ENCODE data around the gene SPRR2B.
"Not testable (repeated sequence)": the region's sequence is repeated elsewhere in the genome, so short reads cannot be mapped to it uniquely, and the experiment has no call there.

SPRR2B gene

DNA sequence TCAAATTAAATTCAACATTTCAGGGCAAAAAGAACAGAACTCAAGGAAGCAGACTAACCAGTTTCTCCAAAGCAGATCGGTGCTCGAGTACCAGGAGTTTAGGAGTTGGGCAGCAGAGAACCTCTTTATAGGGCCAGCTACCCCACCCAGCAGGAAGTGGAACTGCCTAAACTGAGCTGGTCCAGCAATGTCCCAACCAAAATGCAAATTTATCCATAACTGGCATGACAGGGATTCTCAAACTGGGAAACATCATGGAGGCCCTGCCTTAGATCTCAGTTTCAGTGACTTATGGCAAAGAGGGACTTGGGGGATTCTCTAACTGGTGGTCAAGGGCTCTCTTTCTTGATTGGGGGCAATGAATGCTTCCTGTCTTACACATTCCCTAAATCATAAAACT, at the start of gene SPRR2B:
SPRR2B (minus strand) TSS at position 101 of the 400 bp plus-strand sequence. CDS start 772 bp downstream, outside the sequence.
- no peak for DNase-seq

DNA sequence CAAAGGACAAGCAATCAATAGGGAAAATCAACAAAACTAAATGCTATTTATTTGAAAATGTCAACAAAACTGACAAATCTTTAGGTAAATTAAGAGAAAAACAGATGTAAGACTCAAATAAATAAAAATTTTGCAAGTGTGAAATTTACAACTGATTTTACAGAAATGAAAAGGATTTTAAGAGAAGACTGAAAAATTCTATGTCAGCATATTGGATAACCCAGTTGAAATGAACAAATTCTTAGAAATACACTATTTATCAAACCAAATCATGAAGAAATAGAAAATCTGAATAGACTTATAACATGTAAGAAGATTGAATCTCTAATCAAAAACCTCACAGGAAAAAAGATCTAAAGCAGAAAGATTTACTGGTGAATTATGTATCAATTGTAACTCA, 49.5 kb upstream of the SPRR2B start:
- DNase-seq: no peak

DNA sequence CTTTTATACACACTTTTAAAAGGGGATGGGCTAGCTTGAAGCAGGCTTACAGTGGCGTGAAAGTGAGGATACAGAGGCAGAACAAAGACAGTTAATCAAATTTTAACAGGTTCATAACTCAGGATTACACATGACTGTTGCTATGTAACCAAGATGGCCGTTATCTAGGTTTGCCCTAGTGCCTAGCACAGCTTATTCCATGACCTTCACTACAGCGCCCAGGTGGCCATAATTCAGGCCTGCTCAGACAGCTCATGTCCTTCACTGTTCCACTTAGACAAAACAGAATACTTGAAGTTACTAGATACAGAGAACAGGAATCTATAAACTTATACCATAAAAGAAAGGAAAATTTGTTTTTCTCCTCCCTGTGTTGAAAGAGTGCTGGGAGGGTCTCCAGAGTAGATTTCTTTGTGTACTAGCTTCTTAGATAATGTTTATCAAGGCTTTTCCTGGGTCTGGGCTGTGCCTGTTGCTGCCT, 48.1 kb upstream of the SPRR2B start:
- DNase-seq: no peak

DNA sequence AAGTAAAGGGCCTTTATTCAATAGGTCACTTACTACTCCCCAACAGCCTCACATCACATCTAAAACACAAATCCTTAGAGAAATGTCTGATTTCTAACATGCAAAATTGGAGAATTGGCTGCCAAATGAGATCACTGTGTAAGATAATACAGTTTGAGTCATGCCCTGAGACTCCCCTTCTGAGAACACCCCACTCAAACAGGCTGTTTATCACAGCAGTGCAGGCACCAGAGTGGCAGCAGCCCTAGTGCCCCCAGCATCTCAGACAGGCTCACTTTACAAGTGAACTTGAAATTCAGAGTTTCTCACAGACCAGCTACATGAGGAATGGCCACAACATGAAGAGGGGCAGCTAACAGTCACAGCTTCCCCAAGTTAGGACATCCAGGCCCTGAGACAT, 43.9 kb upstream of the SPRR2B start:
- DNase-seq: not testable (repeated sequence)

DNA sequence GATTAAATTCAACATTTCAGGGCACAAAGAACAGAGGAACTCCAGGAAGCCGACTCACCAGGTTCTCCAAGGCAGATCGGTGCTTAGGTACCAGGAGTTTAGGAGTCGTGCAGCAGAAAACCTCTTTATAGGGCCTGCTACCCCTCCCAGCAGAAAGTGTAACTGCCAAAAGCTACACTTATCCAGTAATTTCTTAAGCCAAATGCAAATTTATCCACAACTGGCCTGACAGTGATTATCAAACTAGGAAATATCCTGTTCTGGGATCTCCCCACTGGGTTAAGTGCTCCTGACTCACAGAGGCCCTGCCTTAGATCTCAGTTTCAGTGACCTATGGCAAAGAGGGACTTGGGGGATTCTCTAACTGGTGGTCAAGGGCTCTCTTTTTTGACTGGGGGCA, 42.0 kb upstream of the SPRR2B start, which contains the start of gene SPRR2F:
SPRR2F (minus strand) TSS at position 101 of the 400 bp plus-strand sequence. CDS start 783 bp downstream, outside the sequence.
- DNase-seq: no peak

DNA sequence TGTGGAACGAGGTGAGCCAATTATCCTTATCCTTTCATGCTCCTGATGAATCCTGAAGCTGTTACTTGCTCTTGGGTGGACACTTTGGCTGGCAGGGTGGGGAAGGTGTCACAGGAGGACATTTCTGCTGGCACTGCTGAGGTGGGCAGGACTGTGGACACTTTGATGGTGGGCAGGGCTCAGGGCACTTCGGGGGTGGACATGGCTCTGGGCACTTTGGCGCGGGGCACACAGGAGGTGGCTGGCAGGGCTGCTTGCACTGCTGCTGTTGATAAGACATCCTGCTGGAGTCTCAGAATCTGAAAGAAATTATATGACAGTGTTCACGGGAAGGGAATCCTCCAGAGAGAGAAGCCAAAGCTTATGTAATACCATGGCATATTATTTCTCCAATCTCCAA, 41.0 kb upstream of the SPRR2B start:
- not testable (repeated sequence) for DNase-seq

DNA sequence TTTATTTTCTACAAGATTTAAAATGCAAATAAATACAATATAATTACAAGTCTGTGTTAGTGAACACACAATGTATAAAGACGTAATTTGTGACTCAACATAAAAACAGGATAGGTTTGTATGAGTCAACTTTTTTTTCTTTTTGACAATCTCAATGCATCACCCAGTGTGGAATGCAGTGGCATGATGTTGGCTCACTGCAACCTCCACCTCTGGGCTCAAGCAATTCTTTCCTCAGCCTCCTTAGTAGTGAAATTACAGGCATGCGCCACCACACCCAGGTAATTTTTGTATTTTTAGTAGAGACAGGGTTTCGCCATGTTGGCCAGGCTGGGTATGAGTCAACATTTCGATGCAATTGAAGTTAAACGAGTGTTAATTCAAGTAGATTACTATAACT, 28.8 kb upstream of the SPRR2B start:
- DNase-seq: no peak

DNA sequence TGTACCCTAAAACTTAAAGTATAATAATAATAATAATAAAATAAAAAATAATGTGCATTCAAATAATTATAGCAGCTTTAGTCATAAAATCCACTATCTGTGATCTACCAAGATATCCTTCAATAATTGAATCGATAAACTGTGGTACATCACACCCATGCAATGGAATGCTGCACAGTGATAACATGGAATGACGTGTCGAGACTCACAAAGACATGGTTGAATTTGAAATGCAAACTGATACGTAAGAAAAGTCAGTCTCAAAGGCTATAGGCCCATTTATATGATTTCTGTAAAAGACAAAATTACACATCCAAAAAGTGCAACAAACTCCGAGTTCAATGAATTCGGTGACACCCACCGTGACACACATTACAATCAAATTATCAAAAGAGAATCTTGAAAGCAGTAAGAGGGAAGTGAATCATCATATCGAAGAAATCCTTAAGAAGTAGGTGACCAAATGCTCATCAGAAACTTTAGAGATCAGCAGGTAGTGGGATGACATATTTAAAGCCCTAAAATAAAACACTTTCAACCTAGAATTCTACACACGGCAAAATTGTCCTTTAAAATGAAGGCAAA, 28.1 kb upstream of the SPRR2B start:
- no peak for DNase-seq

DNA sequence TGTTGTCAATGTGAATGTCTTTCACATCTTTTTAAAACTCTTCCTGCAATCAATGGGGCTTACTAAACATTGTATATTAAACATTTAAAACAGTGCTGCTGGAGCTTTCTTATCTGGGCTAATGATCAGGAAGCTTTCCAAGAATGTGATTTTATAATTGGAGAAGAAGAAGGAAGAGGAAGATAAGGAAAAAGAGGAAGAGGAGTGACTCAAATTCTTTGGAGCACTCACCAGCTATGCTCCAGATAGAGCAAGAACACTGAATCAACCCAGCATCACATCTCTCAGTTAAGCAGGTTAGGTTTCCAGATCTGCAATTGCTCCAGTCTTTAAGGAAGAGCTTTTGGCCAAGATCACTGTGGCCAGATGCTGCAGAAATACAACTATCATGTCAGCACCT, 24.4 kb upstream of the SPRR2B start:
- no peak for DNase-seq

DNA sequence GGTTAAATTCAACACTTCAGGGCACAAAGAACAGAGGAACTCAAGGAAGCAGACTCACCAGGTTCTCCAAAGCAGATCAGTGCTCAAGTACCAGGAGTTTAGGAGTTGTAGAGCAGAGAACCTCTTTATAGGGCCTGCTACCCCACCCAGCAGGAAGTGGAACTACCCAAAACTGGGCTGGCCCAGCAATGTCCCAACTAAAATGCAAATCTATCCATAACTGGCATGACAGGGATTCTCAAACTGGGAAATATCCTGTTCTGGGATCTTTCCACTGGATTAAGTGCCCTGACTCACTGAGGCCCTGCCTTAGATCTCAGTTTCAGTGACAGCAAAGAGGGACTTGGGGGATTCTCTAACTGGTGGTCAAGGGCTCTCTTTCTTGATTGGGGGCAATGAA, 23.0 kb upstream of the SPRR2B start, which contains the start of gene SPRR2E:
SPRR2E (minus strand) TSS at position 101 of the 400 bp plus-strand sequence. CDS start 775 bp downstream, outside the sequence.
- DNase-seq: no peak

DNA sequence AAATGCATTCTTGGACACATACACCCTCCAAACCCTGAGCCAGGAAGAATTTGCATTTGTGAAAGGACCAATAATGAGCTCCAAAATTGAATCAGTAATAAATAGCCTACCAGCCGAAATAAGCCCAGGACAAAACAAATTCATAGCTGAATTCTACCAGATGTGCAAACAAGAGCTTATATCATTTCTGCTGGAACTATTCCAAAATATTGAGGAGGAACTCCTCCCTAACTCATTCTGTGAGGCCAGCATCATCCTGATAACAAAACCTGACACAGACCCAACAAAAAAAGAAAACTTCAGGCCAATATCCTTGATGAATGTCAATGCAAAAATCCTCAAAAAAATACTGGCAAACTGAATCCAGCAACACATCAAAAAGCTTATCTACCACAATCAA, 16.2 kb upstream of the SPRR2B start:
- DNase-seq: no peak

DNA sequence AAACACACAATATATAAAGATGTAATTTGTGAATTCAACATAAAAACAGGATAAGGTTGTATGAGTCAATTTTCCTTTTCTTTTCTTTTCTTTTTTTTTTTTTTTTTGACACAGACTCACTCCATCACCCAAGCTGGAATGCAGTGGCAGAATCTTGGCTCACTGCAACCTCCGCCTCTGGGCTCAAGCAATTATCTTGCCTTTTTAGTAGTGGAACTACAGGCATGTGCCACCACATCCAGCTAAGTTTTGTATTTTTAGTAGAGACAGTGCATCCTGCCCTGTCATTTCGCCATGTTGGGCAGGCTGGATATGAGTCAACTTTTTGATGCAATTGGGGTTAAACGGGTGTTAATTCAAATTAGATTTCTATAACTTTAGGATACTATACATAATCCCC, 10.3 kb upstream of the SPRR2B start:
- DNase-seq: no peak

DNA sequence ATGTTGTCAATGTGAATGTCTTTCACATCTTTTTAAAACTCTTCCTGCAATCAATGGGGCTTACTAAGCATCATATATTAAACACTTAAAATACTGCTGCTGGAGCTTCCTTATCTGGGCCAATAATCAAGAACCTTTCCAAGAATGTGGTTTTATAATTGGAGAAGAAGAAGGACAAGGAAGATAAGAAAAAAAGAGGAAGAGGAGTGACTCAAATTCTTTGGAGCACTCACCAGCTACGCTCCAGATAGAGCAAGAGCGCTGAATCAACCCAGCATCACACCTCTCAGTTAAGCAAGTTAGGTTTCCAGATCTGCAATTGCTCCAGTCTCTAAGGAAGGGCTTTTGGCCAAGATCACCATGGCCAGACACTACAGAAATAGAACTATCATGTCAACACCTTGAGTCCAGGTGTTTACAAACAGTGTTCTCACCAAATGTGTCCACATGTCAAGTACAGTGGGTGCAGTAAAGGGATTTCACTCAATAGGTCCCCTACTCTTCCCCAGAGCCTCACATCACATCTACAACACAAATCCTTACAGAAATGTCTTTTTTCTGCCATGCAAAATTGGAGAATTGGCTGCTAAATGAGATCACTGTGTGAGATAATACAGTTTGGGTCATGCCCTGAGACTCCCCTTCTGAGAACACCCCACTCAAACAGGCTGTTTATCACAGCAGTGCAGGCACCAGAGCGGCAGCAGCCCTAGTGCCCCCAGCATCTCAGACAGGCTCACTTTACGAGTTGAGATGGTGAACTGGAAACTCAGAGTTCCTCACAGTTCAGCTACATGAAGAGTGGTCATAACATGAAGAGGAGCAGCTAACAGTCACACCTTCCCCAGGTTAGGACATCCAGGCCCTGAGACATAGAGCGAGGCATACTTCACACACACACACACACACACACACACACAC, 1.7 kb upstream of the SPRR2B start:
- DNase-seq: no peak

DNA sequence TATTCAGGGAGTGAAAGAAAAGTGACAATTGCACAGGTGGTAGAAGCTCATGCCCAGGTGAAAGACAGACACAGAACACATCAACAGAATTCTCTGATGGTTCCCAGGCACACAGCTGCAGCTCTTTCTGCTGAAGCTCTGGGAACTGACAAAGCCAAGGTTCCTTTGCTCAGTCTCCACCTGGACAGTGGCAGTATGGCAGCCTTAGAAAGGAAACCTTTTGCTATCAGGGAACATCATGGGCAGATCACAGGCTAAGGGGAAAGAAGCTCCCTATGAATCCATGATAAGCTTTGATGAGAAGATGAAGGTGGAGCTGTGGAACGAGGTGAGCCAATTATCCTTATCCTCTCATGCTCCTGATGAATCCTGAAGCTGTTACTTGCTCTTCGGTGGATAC, 1.2 kb downstream of the SPRR2B start:
- DNase-seq: no peak

DNA sequence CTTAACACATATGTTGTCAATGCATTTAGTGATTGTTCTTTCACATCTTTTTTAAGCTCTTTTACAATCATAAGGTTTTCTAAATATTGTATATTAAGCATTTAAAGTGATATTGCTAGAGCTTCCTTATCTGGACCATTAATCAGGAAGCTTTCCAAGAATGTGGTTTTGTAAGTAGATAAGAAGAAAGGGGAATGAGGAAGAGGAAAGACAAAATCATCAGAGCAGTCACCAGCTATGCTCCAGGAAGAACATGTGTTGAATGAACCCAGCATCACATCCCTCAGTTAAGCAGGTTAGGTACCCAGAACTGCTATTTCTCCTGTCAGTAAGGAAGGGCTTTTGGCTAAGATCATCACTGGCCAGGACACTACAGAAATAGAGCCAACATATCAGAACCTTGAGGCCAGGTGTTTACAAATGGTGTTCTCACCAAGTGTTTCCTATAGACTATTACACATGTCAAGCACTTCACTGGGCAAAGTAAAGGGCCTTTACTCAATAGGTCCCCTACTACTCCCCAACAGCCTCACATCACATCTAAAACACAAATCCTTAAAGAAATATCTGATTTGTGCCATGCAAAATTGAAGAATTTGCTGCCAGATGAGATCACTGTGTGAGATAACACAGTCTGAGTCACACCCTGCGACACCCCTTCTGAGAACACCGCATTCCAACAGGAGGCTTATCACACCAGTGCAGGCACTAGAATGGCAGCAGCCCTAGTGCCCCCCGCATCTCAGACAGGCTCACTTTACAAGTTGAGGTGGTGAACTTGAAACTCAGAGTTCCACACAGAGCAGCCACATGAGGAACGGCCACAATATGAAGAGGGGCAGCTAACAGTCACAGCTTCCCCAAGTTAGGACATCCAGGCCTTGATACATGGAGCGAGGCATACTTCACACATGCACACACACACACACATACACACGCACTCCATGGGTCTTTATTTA, 12.3 kb downstream of the SPRR2B start:
- DNase-seq: no peak

DNA sequence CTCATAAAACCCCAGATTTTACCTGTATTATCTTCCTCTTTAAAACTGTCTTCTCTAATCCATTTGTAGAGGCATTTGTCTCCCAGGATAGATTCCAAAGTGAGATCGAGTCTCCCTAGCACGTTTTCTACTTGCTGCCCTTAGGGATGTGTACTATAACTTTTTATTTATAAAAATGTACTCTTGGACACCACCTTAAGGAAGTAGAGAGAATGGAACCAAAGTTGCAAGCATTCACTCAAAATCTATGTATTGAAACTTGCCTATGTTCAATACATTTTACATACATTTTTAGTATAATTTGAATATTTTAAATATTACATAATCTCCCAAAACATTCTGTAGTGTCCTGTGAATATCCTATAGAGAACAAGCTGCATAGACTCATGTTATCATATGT, 13.3 kb downstream of the SPRR2B start:
- DNase-seq: no peak

DNA sequence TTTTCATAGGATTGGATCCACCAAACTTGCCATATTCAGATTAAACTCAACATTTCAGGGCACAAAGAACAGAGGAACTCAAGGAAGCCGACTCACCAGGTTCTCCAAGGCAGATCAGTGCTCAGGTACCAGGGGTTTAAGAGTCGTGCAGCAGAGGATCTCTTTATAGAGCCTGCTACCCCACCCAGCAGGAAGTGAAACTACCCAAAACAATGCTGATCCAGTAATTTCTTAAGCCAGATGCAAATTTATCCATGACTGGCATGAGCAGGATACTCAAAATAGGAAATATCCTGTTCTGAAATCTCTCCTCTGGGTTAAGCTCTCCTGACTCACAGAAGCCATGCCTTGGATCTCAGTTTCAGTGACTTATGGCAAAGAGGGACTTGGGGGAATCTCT, 14.0 kb downstream of the SPRR2B start, which contains the start of gene SPRR2A:
SPRR2A (minus strand) TSS at position 138 of the 400 bp plus-strand sequence. CDS start 777 bp downstream, outside the sequence.
- DNase-seq: no peak

DNA sequence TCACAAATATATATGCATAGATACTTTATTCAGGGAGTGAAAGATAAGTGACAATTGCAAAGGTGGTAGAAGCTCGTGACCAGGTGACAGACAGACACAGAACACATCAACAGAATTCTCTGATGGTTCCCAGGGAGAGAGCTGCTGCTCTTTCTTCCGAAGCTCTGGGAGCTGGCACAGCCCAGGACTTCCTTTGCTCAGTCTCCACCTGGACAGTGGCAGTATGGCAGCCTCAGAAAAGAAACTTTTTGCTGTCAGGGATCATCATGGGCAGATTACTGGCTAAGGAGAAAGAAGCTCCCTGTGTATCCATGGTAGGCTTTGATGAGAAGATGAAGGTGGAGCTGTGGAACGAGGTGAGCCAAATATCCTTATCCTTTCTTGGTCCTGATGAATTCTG, 15.3 kb downstream of the SPRR2B start:
- DNase-seq: not testable (repeated sequence)

DNA sequence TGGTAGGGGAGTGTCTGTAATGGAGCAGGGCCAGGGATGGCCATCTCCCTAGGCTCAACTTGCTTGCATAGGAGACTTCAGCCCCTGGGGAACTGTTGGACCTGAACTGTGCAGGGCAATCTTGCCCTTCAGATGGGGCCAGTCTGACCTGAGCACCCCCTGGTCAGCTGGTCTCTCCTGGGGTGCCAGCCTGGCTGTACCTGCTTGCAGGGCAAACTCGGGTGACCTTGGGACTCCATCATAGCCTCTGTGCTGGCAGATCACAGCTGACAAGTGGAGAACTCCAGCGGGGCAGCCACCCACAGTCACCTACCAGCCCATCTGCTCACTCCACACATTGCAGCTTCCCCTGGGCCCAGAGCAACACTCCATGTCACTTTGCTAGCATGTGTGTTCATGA, 22.2 kb downstream of the SPRR2B start:
- no peak for DNase-seq

DNA sequence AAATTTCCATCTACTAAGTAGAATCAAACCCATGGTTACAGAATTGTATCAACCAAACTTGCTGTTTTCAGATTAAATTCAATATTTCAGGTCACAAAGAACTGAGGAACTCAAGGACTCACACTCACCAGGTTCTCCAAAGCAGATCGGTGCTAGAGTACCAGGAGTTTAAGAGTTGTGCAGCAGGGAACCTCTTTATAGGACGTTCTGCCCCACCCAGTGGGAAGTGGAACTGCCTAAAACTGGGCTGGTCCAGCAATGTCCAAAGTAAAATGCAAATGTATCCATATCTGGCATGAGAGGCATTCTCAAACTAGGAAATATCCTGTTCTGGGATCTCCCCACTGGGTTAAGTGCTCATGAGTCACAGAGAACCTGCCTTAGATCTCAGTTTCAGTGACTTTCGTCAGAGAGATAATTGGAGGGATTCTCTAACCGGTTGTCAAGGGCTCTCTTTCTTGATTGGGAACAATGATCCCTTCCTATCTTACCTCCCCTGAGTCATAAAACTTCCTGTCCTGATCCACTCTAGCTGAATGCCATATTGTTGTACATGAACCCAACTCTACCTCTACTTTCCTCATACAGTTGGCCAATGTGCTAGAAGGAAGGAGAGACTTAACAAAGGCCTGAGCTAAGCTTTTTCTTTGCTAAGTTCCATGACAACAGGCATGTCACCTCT, 30.3 kb downstream of the SPRR2B start, which contains the start of gene SPRR2D:
SPRR2D (minus strand) TSS at position 171 of the 682 bp plus-strand sequence. CDS start 774 bp downstream, outside the sequence.
- DNase-seq: no peak

DNA sequence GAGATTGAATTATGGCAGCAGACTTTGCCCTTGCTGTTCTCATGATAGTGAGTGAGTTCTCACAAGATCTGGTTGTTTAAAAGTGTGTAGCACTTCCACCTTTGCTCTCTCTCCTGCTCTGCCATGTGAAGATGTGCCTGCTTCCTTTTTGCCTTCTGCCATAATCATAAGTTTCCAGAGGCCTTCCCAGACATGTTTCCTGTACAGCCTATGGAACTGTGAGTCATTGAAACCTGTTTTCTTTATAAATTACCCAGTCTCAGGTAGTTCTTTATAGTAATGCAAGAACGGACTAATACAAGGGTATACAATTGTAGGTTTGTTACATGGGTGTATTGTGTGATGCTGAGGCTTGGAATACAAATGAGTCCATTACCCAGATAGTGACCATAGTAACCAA, 36.2 kb downstream of the SPRR2B start:
- no peak for DNase-seq
